OCI-LY7 (cell line): ENCODE data around the gene HIP1R. TPM values are rescaled to one million over a fixed set of nuclear protein-coding genes. Genes with fewer than 3 reads are reported as not detected.
"Not testable (repeated sequence)": the region's sequence is repeated elsewhere in the genome, so short reads cannot be mapped to it uniquely, and the experiment has no call there.

Experiments used
- BruUV-seq: library from RNA; stranded (reverse); fragments of 400-500 nt; replicated peaks from 2 replicates; lab custom pipeline; 2021; lab: Mats Ljungman, UMichigan
- CTCF ChIA-PET: fragments of 300-600 bp; sonication (Branson Sonifier 250); formaldehyde crosslinking; loops from one replicate; lab custom pipeline; 2022; ENCODE audit warnings: antibody characterized with exemption; ENCODE audit not compliant: unreplicated experiment; lab: Charles Lee
- POLR2A ChIA-PET: fragments of 300-600 bp; sonication (Branson Sonifier 250); formaldehyde crosslinking; loops from one replicate; lab custom pipeline; 2022; ENCODE audit warnings: antibody characterized with exemption; lab: Charles Lee
- DNase-seq: peaks from one replicate; pipeline ENCODE4 v3.0.0-alpha.2; 2015; ENCODE audit warnings: low spot score
- H2AFZ ChIP-seq: fragments of 200-600 bp; sonication (generic), shearing (Covaris generic); 2 replicates; pipeline ENCODE4 v1.6.1; 2014; ENCODE audit warnings: mild to moderate bottlenecking, antibody characterized with exemption, low read length, moderate library complexity
- H3K27ac ChIP-seq: fragments of 200-600 bp; sonication (generic); 2 replicates; pipeline ENCODE4 v1.5.1; 2014; ENCODE audit warnings: mixed run types, low read depth, mild to moderate bottlenecking, moderate library complexity, low read length, inconsistent platforms; ENCODE audit not compliant: poor library complexity, severe bottlenecking
- H3K36me3 ChIP-seq: fragments of 200-600 bp; sonication (generic); 2 replicates; pipeline ENCODE4 v1.6.1; 2014; ENCODE audit warnings: mild to moderate bottlenecking, antibody characterized with exemption, low read length, moderate library complexity, mixed read lengths; ENCODE audit not compliant: insufficient read depth
- H3K4me1 ChIP-seq: fragments of 200-600 bp; sonication (generic); 2 replicates; pipeline ENCODE4 v1.5.1; 2014; ENCODE audit warnings: mild to moderate bottlenecking, low read length; ENCODE audit not compliant: insufficient read depth, poor library complexity, severe bottlenecking
- H3K4me2 ChIP-seq: fragments of 200-600 bp; sonication (generic); 2 replicates; pipeline ENCODE4 v1.6.1; 2014; ENCODE audit warnings: mild to moderate bottlenecking, low read length
- H3K4me3 ChIP-seq: fragments of 200-600 bp; sonication (generic); 2 replicates; pipeline ENCODE4 v1.5.1; 2014; ENCODE audit warnings: mild to moderate bottlenecking, low read depth, low read length; ENCODE audit not compliant: poor library complexity, severe bottlenecking
- H3K79me2 ChIP-seq: fragments of 200-600 bp; sonication (generic); 2 replicates; pipeline ENCODE4 v1.6.1; 2016; ENCODE audit warnings: low read depth, mild to moderate bottlenecking, low read length, moderate library complexity, mixed read lengths; ENCODE audit not compliant: insufficient read depth
- H3K9me2 ChIP-seq: fragments of 200-600 bp; sonication (generic); 2 replicates; pipeline ENCODE4 v1.6.1; 2016; ENCODE audit warnings: mild to moderate bottlenecking, low read length, mixed read lengths; ENCODE audit not compliant: insufficient read depth
- H3K9me3 ChIP-seq: fragments of 200-600 bp; sonication (generic); 2 replicates; pipeline ENCODE4 v1.6.1; 2014; ENCODE audit warnings: mild to moderate bottlenecking, mixed run types, low read length, mixed read lengths
- H4K20me1 ChIP-seq: fragments of 200-600 bp; sonication (generic); 2 replicates; pipeline ENCODE4 v1.6.1; 2014; ENCODE audit warnings: mild to moderate bottlenecking, antibody characterized with exemption, low read length, moderate library complexity, mixed read lengths; ENCODE audit not compliant: insufficient read depth
- EZH2phosphoT487 ChIP-seq: fragments of 200-600 bp; sonication (generic); IDR thresholded peaks from 2 replicates; pipeline ENCODE4 v1.6.1; 2018; ENCODE audit warnings: low read depth, borderline replicate concordance, mild to moderate bottlenecking, mixed run types, antibody characterized with exemption, low read length, moderate library complexity, mixed read lengths
- intact Hi-C: fragments of 100-400 bp; cut with micrococcal nuclease; formaldehyde crosslinking; loops from one replicate; pipeline ENCODE4 v1.10.0; 2022; ENCODE audit not compliant: unreplicated experiment
- total RNA-seq, 2 experiments: library from RNA; depleted of rRNA in 1 of 2; stranded (reverse); fragments of >200 nt in 1 of 2; shearing (Covaris generic) in 1 of 2; gene quantifications; 2 replicates each; pipeline ENCODE4 v1.2.3, GENCODE V29; 2014 to 2022
- TF ChIP-seq, protein P1 (sequence below): fragments of 200-600 bp; sonication (generic); conservative IDR thresholded peaks from 2 replicates; pipeline ENCODE4 v1.5.1; 2014; ENCODE audit warnings: mild to moderate bottlenecking, antibody characterized with exemption, low read length, moderate library complexity, mixed read lengths

Gene HIP1R
- total RNA-seq, 2 experiments from 2014 or later: 56.5 to 66.4 TPM

DNA sequence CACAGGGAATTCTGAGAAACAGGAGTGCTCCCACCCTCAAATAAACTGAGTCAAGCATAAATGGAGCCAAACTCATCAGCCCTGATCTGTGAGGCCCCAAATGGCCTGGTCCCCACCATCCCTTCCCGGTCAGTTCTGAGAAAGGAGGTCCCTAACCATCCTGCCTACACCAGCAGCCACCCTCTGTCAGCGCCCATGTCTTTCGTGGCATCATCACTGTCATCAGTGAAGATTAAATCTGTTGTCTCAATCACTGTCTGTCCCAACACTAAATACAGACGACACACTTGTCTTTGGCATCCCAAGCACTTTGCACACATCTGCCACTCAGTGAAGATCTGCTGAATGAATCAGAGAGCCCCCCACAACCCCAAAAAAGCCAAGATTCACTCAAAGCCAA, 38.3 kb downstream of the HIP1R start:
- H4K20me1 ChIP-seq: no peaks in the 10 kb centered on the region
- TF ChIP-seq EZH2phosphoT487: no peak
- TF ChIP-seq, protein P1, sequence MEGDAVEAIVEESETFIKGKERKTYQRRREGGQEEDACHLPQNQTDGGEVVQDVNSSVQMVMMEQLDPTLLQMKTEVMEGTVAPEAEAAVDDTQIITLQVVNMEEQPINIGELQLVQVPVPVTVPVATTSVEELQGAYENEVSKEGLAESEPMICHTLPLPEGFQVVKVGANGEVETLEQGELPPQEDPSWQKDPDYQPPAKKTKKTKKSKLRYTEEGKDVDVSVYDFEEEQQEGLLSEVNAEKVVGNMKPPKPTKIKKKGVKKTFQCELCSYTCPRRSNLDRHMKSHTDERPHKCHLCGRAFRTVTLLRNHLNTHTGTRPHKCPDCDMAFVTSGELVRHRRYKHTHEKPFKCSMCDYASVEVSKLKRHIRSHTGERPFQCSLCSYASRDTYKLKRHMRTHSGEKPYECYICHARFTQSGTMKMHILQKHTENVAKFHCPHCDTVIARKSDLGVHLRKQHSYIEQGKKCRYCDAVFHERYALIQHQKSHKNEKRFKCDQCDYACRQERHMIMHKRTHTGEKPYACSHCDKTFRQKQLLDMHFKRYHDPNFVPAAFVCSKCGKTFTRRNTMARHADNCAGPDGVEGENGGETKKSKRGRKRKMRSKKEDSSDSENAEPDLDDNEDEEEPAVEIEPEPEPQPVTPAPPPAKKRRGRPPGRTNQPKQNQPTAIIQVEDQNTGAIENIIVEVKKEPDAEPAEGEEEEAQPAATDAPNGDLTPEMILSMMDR: no peak
- no TSS peak for BruUV-seq
- POLR2A ChIA-PET: no interaction called here
- DNase-seq: no peak
- no peaks in the 10 kb centered on the region for H3K79me2 ChIP-seq
- no peak overlapping the region for H3K4me2 ChIP-seq
- no peaks in the 10 kb centered on the region for H3K9me2 ChIP-seq
- H2AFZ ChIP-seq: no peak overlapping the region
- no peak overlapping the region for H3K27ac ChIP-seq
- peaks cover 65% of the 10 kb centered on the region for H3K4me1 ChIP-seq
- H3K4me3 ChIP-seq: no peak overlapping the region
- CTCF ChIA-PET: no interaction called here
- intact Hi-C loops: no loop called here
- H3K9me3 ChIP-seq: no peaks in the 10 kb centered on the region
- no peaks in the 10 kb centered on the region for H3K36me3 ChIP-seq

DNA sequence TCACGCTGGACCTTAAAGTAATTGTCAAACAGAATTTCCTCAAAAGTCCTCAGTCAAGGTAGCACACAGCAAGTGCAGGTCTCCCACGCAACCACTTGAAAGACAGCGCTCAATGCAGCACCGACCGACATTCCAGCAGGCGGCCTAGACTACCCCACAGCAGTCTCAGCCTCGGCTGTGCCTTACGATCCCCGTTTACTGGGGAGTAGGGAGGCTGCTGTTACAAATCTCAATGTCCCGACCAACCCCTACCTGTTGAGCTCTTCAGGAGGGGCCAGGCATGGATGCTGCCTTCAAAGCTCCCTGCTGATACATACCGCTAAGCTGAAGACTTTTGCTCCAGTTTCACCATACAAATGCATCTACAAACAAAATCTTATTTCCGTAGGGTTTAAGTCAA, 38.8 kb downstream of the HIP1R start:
- Histone ChIP-seq H3K36me3 (no peaks in the 10 kb centered on the region), H3K4me3 (no peak overlapping the region), H3K4me2 (no peak overlapping the region), H3K79me2 (no peaks in the 10 kb centered on the region), H3K4me1 (peaks cover 65% of the 10 kb centered on the region), H3K9me3 (no peaks in the 10 kb centered on the region), H2AFZ (no peak overlapping the region), H3K9me2 (no peaks in the 10 kb centered on the region), H3K27ac (no peak overlapping the region), H4K20me1 (no peaks in the 10 kb centered on the region)
- no peak for DNase-seq
- ChIA-PET CTCF (no interaction called here), POLR2A (no interaction called here)
- no peak for TF ChIP-seq EZH2phosphoT487
- TF ChIP-seq, protein P1: no peak
- intact Hi-C loops: no loop called here
- no TSS peak for BruUV-seq

DNA sequence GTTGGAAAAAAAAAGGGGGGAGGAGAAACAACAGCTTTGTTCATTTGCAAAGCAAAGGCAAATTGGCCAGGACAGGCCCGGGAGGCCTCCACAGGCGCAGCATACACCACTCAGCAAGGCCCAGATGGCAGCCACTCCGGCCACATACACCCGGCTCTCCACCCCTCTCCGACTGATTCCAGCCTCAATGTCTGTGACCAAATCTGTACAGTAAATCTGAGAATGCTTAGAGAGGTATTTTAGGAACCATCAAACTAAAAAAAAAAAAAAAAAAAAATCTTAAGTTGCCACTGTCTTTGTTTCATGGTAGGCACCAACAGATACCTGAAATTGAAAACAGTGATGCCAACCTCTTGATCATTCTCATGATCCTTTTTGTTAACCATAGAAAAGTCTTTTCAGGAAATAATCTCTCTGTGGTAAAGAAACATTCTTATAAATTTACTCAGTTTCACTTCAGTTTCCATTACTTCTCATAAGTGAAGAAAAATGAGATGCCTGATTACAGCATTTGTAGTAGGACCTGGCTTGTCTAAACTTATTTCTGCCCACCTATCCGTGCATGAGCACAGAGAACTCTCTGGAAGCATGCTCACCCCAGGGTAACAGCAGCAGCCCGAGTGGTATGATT, 40.4 kb downstream of the HIP1R start:
- H3K4me2 ChIP-seq: peak overlapping the region; percentile 39
- no peaks in the 10 kb centered on the region for H3K79me2 ChIP-seq
- H3K4me3 ChIP-seq: no peak overlapping the region
- no peaks in the 10 kb centered on the region for H3K36me3 ChIP-seq
- no peaks in the 10 kb centered on the region for H3K9me2 ChIP-seq
- CTCF ChIA-PET: no interaction called here
- no TSS peak for BruUV-seq
- TF ChIP-seq, protein P1: no peak
- POLR2A ChIA-PET: no interaction called here
- intact Hi-C loops: no loop called here
- no peak overlapping the region for H3K27ac ChIP-seq
- peak; percentile 33 for DNase-seq
- peaks cover 54% of the 10 kb centered on the region for H3K4me1 ChIP-seq
- no peaks in the 10 kb centered on the region for H3K9me3 ChIP-seq
- no peaks in the 10 kb centered on the region for H4K20me1 ChIP-seq
- no peak overlapping the region for H2AFZ ChIP-seq

DNA sequence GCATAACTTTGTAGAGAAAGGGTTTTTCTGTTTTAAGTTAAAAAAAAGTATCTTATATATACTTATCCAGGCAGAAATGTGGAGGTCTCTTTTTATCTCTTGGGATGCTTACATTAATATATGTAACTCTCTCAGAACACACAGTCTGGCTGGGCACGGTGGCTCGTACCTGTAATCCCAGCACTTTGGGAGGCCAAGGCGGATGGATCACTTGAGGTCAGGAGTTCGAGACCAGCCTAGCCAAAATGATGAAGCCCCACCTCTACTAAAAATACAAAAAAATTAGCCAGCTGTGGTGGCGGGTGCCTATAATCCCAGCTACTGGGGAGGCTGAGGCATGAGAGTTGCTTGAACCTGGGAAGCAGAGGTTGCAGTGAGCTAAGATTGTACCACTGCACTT, 41.0 kb downstream of the HIP1R start:
- not testable (repeated sequence) for DNase-seq, H3K27ac ChIP-seq
- H3K4me2 ChIP-seq: 0 out of 2 replicates have a peak overlapping the region, but pooled peaks have one; percentile 39

More for the DNA sequence above, 41.0 kb downstream of the HIP1R start:
- CTCF ChIA-PET, H3K9me3 ChIP-seq, H3K9me2 ChIP-seq, H4K20me1 ChIP-seq, intact Hi-C loops, H2AFZ ChIP-seq, H3K79me2 ChIP-seq, H3K36me3 ChIP-seq, BruUV-seq, H3K4me3 ChIP-seq: not testable (repeated sequence)
- H3K4me1 ChIP-seq: peaks cover 54% of the 10 kb centered on the region
- POLR2A ChIA-PET: interaction anchor here (0.6 kb wide), 1 partner anchor 40 kb away, joined by 3 read pairs; no protein-coding TSS in a partner anchor
